DMS 273 (cell line): ENCODE measurements around the gene FKBP10.
A peak's percentile ranks its signal among the peaks of the same experiment; 100 is the strongest.
"Not testable (repeated sequence)": the region's sequence is repeated elsewhere in the genome, so short reads cannot be mapped to it uniquely, and the experiment has no call there.

Source experiments
- DNase-seq: peaks from one replicate; lab custom pipeline; 2025; ENCODE audit not compliant: unreplicated experiment; lab: John Stamatoyannopoulos, UW

The FKBP10 gene

DNA sequence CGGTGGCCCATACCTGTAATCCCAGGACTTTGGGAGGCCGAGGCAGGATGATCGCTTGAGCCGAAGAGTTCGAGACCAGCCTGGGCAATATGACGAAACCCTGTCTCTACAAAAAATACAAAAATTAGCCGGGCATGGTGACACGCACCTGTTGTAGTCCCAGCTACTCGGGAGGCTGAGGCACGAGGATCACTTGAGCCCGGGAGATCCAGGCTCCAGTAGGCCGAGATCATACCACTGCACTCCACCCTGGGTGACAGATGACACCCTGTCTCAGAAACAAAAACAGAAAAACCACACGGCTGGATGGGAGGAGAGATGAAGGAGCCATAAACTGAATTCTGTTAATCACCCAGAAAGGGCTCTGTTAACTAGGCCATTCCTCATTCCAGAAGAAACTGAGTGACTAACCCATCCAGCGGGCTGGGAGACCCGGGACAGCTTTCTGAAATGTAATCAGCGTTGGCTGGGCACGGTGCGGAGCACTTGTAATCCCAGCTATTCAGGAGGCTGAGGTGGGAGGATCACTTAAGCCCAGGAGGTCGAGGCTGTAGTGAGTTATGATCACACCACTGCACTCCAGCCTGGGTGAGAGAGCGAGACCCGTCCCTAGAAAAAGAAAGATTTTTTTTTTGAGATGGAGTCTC, 23.9 kb downstream of the FKBP10 start:
- no peak for DNase-seq

DNA sequence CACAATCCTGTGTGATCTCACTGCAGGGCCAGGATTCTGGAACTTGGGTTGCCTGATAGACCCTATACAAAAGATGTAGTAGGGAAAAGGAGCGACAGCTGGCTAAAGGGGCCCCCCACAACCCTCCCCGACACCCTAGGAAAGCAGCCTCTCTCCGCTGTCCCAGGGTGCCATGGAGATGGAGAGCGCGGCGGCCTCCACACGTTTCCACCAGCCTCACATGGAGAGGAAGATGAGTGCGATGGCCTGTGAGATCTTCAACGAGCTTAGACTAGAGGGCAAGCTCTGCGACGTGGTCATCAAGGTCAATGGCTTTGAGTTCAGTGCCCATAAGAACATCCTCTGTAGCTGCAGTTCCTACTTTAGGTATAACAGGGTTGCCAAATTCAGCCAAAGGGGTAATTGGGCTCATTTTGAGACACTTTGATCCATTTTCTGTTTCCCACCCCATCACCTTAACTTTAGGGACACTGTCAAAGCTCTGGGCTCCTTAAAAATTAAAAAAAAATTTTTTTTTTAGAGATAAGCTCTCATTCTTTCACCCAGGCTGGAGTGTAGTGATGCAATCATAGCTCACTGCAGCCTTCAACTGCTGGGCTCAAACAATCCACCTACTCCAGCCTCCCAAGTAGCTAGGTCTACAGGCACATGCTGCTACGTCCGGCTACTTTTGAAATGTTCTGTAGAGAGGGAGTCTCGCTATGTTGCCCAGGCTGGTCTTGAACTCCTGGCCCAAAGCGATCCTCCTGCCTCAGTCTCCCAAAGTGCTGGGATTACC, 25.1 kb downstream of the FKBP10 start, which contains the start of gene KLHL10:
Gene KLHL10 (plus strand): TSS at position 65 of the 778 bp plus-strand sequence. CDS start 108 bp downstream, at position 173.
- DNase-seq: no peak

DNA sequence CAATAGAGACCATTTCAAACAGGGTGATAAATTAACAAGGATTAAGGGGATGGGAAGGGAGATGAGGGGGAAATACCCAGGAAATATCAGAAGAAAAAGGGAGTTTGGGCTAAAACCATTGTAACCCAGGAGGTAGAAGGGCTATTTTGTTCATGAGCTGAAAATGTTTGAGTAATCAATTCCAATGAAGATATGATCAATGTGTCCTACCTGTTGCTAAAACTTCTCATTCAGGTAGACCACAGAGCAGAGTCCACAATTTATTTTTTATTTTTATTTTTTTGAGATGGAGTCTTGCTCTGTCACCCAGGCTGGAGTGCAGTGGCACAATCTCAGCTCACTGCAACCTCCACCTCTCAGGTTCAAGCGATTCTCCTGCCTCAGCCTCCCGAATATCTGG, 26.6 kb downstream of the FKBP10 start:
- not testable (repeated sequence) for DNase-seq

DNA sequence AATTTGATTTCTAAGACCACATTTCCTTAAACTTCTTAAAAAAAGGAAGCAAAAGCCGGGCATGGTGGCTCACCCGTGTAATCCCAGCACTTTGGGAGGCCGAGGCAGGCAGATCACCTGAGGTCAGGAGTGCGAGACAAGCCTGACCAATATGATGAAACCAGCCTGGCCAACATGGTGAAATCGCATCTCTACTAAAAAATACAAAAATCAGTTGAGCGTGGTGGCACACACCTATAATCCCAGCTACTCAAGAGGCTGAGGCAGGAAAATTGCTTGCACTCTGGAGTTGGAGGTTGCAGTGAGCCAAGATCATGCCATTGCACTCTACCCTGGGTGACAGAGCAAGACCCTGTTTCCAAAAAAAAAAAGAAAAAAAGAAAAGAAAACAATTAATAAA, 28.0 kb downstream of the FKBP10 start:
- not testable (repeated sequence) for DNase-seq

DNA sequence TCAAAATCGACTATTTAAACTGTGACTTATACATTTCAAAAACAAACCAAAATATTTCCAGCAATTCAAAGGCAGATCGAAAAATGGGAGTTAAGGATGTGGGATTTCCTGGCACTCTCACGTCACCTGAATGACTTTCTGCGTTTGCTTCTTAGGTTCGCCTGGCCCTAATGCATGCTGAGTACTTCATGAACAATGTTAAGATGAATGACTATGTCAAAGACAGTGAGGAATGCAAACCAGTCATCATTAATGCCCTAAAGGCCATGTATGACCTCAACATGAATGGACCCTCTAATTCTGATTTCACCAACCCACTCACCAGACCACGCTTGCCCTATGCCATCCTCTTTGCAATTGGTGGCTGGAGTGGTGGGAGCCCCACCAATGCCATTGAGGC, 32.2 kb downstream of the FKBP10 start:
- DNase-seq: no peak

DNA sequence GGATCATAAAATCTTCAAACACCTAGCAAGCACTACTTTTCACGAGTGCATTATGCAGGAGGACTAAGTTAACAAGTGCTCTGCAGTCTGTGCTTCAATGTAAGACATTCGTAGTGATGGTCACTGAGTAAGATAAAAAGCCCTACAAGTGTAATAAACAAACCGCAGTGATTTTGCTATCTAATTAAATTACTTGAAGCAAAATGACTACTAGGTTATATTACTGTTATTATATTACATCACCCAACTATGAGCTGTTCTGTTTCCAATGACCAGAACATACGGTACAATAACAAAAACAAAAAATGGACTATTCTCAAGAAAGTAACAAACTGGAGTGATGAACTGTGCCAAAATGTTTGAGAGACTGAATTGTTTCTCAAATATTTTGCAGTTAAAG, 36.0 kb downstream of the FKBP10 start:
- no peak for DNase-seq

DNA sequence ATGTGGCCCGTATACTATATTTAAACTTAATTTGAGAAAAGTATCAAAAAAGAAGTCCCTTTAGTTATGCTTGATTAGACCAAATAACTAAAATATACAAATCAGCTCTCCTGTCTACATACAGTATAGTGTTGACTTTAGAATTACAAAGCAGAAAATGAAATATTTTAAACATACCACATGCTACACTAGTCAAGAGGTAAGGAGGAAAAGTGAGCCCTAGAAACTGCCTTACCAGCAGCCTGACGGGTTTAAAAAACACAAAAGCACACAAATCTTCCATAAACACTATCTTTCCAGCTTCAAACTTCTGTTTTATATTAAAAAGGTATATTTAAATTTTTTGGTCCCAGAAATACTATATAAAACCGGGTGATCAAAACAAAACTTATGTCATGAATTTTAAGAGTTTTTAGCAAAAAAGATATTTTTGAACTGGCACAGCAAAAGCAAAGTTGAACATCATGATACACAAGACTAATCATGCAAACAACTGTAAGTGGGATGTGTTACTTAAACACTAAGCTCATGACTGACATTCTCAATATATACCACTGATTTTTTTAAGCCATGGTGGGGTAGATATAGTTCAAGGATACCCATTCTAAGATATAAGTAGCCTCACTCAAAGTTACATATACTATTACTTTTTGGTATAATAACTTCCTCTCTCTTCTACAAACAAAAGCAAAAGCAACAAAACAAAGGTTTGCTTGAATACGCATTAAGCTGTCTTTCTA, 36.6 kb downstream of the FKBP10 start:
- DNase-seq: no peak

DNA sequence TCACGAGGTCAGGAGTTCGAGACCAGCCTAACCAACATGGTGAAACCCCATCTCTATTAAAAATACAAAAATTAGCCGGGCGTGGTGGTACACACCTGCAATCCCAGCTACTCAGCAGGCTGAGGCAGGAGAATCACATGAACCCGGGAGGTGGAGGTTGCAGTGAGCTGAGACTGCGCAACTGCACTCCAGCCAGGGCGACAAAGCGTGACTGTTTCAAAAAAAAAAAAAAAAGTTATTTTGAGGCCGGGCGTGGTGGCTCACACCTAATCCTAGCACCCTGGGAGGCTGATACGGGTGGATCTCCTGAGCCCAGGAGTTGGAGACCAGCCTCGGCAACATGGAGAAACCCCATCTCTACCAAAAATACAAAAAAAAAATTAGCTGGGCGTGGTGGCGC, 38.6 kb downstream of the FKBP10 start:
- not testable (repeated sequence) for DNase-seq

DNA sequence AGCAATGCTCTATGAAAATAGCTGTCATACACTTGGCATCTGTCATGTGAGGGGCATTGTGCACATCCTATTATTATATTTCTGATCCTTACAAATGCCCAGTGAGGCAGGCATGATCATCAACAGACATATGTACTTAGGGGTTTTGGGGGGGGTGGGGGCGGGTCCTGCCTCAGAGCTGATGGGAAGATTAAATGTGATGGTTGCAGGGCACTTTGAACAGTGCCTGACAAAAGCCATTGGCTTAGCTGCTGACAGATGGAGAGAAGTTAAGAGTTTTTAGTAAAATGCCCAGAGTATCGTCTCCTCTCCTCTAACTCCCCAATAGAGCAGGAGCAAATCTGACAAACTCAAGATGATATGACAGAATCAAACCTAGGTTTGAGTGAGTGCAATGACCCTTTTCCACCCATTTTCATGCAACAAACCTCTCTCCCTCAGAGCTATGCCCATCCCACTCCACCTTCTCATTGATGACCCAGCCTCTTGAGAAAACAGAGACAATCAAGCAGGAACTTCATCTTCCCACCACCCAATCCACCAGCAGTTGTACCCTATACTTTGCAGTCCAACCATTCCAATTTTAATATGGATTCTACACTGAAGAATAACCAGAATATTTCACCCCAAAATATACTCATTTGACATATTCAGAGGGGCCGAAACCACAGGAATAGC, 47.6 kb downstream of the FKBP10 start:
- no peak for DNase-seq

DNA sequence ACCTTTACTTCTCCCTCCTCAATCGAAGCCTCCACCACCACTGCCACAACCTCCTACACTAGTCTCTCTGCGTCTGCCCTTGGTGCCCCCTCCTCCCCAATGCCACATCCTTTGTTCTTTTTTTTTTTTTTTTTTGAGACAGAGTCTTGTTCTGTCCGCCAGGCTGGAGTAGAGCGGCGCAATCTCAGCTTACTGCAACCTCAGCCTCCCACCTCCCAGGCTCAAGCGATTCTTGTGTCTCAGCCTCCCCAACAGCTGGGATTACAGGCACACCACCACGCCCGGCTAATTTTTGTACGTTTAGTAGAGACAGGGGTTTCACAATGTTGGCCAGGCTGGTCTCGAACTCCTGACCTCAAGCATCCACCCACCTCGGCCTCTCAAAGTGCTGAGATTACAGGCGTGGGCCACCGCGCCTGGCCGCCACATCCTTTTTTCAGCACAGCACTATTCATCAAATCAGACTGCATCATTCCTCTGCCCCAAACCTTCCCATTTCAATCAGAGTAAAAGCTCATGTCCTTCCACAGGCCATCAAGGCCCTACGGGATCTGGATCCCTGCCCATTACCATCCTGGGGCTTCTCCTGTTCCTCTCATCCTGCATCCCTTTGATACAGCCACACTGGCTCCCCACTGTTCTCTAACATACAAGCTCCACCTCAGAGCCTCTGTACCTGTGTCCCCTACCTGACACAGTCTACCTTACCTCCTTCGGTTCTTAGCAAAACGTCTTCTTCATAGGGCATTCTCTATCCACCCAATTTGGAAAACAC, 50.5 kb downstream of the FKBP10 start:
- DNase-seq: no peak

DNA sequence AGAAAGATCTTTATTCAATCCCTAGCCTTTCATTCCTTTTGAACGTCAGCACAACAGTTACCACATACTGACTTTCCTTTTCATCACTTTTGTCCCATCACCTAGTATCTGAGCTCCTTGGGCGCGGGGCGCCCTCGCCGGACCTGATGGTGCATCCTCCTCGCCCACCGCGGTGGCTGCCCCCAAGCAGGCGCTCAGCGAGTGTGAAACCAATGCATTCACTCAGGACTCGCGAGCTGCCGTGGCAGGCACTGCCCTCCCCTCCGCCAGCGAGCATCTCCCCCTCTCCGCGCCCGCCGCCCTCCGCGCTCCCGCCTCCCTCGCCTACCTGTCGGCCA, 51.7 kb downstream of the FKBP10 start:
- DNase-seq: no peak

DNA sequence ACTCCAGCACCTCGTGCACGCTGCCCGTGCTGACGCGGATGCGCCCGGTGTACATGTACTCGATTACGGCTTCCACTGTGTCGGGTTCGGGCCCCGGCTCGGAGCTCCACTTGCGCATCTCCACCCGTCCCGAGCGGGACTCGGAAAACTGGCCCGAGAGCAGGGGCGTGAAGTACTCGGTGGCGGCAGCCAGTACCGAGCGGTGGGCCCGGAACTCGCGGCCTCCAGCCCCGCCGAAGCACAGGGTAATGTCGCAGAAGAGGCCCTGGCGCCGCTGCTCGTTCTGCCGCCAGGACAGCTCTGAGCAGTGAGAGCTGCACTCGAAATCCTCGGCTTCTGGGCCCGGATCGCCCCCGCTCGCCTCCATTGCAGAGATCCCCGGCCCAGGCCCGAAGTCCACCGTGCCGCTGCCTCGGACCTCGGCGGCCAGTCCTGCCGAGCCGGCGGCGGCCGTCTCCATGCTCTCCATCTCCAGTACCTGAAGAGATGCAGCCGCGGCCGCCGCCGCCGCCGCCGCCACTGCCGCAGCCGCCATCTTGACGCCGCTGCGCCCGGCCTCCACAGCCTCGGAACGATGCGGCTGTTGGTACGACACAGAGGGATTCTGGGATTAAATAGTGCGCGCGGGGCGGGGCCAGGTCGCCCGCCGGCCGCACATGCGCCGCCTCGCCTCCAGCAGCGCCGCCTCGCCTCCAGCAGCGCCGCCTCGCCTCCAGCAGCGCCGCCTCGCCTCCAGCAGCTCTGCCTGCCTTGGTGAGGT, 52.2 kb downstream of the FKBP10 start, which contains the start of gene KLHL11:
Gene KLHL11 (minus strand): TSS at position 588 of the 760 bp plus-strand sequence. CDS start 53 bp downstream, at position 535.
- DNase-seq: peak; percentile 97

DNA sequence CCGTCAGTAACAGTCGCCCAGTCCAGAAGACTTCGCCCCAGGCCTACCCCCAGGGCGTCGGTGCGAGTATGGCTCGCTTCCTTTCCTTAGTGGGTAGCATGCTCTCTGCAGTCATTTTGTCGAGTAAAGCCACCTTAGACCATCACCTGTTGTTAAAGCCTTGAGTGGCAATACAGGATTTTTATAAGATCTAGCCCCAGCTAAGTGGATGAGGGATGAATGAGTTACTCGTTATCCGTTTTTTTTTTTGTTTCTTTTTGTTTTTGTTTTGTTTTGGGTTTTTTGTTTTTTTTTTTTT, 52.7 kb downstream of the FKBP10 start:
- no peak for DNase-seq

DNA sequence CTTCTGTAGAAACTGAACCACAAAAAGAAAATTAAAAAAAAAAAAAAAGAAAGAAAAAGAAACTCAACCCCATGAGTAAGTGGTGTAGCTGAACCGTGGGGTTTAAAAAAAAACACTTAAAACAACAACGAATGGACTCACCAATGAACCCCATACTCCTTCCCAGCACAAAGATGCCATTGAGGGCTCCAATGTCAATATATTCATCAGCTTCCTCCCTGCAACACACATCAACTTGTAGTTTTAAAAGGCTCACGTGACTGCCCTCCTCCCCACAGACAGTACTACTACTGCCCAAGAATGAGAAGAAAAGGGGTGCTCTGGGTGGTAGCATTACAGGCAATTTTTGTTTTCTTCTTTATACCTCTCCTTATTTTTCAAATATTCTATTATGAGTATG, 55.8 kb downstream of the FKBP10 start:
- no peak for DNase-seq

DNA sequence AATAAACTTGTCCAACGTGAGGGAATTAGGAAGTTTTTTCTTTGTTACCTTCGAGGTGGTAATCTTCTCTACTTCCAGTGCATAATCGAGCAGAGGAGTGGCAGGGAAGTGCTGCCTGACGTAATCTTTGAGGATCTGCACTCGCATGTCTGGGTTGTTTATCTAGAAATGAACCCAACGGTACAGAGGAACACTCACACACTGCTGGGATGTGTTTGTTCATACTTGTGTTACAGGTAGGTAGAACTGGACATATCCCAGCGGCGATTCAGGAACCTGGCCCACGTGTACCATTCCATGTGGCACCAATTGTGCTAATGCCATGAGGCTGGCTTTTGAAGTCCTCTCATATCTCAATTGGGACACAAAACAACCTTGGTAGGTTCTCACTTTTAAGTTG, 56.6 kb downstream of the FKBP10 start:
- DNase-seq: no peak

DNA sequence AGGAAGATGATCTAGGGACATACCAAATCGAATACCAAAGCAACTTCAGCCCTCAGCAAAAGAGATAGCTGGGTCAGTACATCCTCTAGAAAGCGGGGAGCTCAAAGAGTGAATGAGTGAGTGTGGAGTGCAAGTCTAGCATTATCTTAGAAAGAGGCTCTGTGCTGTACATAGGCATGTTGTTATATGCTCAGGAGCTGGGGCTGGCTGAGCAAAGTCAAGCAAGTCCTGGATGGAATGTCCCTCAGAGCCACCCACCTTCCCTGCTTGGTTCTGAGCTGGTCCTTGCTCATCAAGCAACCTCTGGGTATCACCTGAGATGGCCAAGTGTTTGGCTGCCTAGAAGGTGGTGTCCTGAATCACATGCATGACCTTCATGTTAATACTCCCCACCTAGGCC, 57.3 kb downstream of the FKBP10 start:
- no peak for DNase-seq

DNA sequence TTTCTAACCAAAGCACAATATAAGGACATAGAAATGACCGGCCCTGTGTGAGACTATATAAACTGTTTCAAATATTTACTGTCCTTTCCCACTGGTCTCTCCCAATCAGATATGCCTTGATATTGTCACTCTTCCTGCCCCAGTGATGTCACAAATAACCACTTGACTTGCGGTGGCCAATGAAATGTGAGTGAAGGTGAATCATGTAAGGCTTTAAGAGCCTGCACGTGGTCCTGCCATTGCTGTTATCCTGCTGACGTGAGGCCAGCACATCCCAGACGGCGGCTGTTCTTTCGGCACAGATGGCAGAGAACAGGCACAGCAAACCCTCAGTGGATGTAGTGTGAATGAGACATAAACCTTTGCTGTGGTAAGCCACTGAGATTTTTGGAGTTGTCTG, 57.8 kb downstream of the FKBP10 start:
- DNase-seq: peak; percentile 23

DNA sequence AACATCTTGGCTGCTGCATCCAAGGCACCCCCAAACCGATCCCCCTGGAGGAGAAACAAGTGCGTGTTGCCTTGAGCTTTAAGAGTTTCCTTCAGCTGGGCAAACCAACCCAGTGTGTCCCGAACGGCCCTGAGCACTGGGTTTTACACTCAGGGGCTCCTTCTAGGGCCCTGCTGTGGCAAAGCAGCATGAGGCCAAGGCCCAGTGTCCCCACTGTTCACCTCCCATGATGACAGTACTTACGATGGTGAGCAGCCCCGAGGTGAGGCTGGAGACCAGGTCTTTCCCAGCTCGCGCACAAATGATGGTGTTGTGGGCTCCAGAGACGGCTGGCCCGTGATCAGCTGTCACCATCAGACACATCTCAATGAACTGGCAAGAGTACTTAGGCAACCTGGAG, 59.0 kb downstream of the FKBP10 start:
- no peak for DNase-seq
